Large intestine (tissue), 12 donors: ENCODE measurements around the gene DKK2. TPM values are rescaled to one million over a fixed set of nuclear protein-coding genes. Genes with fewer than 3 reads are reported as not detected.

Source experiments
- DNase-seq, 2 donors: peaks; one replicate each; pipeline versions ENCODE4 v3.0.0 to v3.0.0-alpha.2; 2013
- H3K27ac ChIP-seq: one replicate; pipeline ENCODE4 v1.5.1; 2013; ENCODE audit warnings: low read length
- H3K27me3 ChIP-seq: 2 replicates; pipeline ENCODE4 v1.6.1; 2013; ENCODE audit warnings: low read length; ENCODE audit not compliant: control insufficient read depth, insufficient read depth
- H3K36me3 ChIP-seq: 2 replicates; pipeline ENCODE4 v1.6.1; 2013; ENCODE audit warnings: low read length; ENCODE audit not compliant: control insufficient read depth, insufficient read depth
- H3K4me1 ChIP-seq: one replicate; pipeline ENCODE4 v1.6.1; 2013; ENCODE audit warnings: low read length; ENCODE audit not compliant: control insufficient read depth, insufficient read depth
- H3K4me3 ChIP-seq: one replicate; pipeline ENCODE4 v1.5.1; 2013; ENCODE audit warnings: low read length
- H3K9me3 ChIP-seq: one replicate; pipeline ENCODE4 v1.6.1; 2013; ENCODE audit warnings: mild to moderate bottlenecking, low read depth, low read length, moderate library complexity; ENCODE audit not compliant: control insufficient read depth
- WGBS: methylation state at CpG from one replicate; pipeline ENCODE4 v1.1.5; 2013; ENCODE audit warnings: low lambda C conversion rate; ENCODE audit not compliant: insufficient coverage; 5-methylcytosine and 5-hydroxymethylcytosine counted together
- long read RNA-seq, 11 donors: transcript quantifications; one replicate each; lab custom pipeline, GENCODE V29; 2026
- polyA plus RNA-seq: library from polyadenylated mRNA; unstranded; fragments of 120-200 nt; gene quantifications from one replicate; pipeline ENCODE4 v1.2.1, GENCODE V29; 2013

The DKK2 gene, protein sequence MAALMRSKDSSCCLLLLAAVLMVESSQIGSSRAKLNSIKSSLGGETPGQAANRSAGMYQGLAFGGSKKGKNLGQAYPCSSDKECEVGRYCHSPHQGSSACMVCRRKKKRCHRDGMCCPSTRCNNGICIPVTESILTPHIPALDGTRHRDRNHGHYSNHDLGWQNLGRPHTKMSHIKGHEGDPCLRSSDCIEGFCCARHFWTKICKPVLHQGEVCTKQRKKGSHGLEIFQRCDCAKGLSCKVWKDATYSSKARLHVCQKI
- polyA plus RNA-seq = 1.6 TPM
- long read RNA-seq, donor 1, partial matches to known transcripts = 0 of 2 reads
- long read RNA-seq, donor 1, other reads (novel, unspliced or antisense) = 0 of 2 reads
- long read RNA-seq, donor 2 = 0 reads
- long read RNA-seq, donor 3 = 0 reads
- long read RNA-seq, donor 4 = 0 reads
- long read RNA-seq, donor 5, partial matches to known transcripts = 0 of 1 reads
- long read RNA-seq, donor 5, other reads (novel, unspliced or antisense) = 0 of 1 reads
- long read RNA-seq, donor 6 = 0 reads
- long read RNA-seq, donor 7, partial matches to known transcripts = 0 of 3 reads
- long read RNA-seq, donor 7, other reads (novel, unspliced or antisense) = 0 of 3 reads
- long read RNA-seq, donor 8, partial matches to known transcripts = 0 of 1 reads
- long read RNA-seq, donor 8, other reads (novel, unspliced or antisense) = 0 of 1 reads
- long read RNA-seq, donor 9 = 0 reads
- long read RNA-seq, donor 10 = 0 reads
- long read RNA-seq, donor 11 = 0 reads

DNA sequence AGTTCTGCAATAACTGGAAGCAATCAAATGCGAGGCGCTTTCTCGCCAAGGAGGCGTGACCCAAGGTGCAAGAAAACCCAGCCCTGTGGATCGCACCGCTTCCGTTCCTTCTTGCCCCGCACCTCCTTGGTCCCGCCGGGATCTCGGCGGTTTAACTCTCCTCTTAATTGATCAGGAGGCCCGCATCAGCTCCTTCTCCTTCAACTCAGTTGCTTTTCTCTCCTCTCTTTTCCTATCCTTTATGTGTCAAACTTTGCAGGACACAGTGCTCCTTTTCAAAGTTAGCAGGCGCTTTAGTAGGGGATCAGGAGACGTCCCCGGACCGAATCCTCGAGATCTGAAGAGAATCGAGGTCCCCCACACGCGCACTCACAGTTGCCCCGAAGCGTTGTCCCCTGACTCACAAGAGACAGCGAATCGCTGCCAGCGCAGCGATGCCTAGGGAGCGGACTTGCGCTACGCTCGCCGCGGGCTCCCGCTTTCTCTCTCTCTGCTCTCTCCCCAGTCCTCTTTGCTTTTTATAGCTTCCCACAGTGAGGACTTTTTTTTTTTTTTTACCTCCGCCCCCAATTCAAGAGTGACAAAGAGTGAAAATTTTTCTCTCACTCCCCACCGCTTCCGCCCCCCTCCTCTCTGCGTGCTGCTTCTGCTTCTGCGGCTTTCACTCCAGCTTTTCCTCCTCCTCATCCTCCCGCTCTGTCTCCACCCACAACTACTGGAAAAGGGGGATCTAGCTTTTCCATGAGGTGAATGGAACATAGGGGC, at the start of gene DKK2:
Gene DKK2 (minus strand): TSS at position 495 of the 765 bp plus-strand sequence. CDS start 722 bp downstream, outside the sequence.
- Histone ChIP-seq H3K9me3 (no peaks in the 10 kb centered on the region), H3K27me3 (peaks cover 49% of the 10 kb centered on the region), H3K36me3 (no peaks in the 10 kb centered on the region), H3K4me3 (peak within 1 kb of the TSS; percentile 15), H3K4me1 (peaks cover 13% of the 10 kb centered on the region), H3K27ac (no peak within 1 kb of the TSS)
- WGBS = no CpG with 5 or more reads among the region's 40 CpGs
- peak in 1 of 2 donors; percentile 12 for DNase-seq

DNA sequence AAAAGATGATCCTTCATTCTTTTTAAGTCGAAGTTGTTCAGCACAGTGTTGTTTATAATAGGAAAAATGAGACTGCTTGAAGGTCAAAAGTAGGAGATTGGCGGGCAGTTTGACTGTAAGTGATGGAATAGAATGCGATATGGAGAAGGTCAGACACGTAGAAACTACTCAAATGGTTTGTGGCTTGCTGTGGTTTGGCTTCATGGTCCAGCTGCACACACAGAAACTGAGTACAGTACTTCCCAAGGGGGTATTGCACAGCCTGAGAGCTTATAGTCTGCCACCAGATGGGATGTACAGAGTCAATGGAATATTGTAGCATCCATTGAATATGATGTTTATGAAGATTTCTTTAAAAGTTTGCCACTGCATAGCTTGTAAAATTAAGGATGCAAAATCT, 41.1 kb upstream of the DKK2 start:
- Histone ChIP-seq H3K27me3 (no peaks in the 10 kb centered on the region), H3K4me3 (no peak overlapping the region), H3K4me1 (no peaks in the 10 kb centered on the region), H3K36me3 (no peaks in the 10 kb centered on the region), H3K9me3 (peaks cover 4% of the 10 kb centered on the region), H3K27ac (no peak overlapping the region)
- DNase-seq = no peak
- no CpG with 5 or more reads among the region's 4 CpGs for WGBS

DNA sequence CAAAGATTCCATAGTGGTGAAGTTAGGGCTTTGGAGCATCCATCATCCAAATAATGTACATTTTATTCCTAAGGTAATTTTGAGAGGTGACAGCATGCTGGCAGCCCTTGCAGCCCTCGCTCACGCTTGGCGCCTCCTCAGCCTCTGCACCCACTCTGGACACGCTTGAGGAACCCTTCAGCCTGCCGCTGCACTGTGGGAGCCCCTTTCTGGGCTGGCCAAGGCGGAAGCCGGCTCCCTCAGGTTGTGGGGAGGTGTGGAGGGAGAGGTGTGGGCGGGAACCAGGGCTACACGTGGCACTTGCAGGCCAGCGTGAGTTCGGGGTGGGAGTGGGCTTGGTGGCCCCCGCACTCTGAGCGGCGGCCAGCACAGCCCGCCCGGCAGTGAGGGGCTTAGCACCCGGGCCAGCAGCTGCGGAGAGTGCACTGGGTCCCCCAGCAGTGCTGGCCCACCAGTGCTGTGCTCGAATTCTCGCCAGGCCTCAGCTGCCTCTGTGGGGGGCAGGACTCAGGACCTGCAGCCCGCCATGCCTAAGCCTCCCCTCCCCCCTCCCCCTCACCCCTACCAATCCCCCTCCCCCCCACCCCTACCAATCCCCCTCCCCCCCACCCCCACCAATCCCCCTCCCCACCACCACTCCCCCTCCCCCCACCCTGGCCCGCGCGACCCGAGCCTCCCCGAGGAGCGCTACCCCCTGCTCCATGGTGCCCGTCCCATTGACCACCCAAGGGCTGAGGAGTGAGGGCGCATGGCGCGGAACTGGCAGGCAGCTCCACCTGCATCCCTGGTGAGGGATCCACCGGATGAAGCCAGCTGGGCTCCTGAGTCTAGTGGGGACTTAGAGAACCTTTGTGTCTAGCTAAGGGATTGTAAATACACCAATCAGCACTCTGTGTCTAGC, 37.0 kb upstream of the DKK2 start:
- no peaks in the 10 kb centered on the region for H3K4me1 ChIP-seq
- no peaks in the 10 kb centered on the region for H3K27me3 ChIP-seq
- no peak overlapping the region for H3K27ac ChIP-seq
- WGBS = no CpG with 5 or more reads among the region's 32 CpGs
- peaks cover 4% of the 10 kb centered on the region for H3K9me3 ChIP-seq
- no peak overlapping the region for H3K4me3 ChIP-seq
- no peaks in the 10 kb centered on the region for H3K36me3 ChIP-seq
- DNase-seq = no peak

DNA sequence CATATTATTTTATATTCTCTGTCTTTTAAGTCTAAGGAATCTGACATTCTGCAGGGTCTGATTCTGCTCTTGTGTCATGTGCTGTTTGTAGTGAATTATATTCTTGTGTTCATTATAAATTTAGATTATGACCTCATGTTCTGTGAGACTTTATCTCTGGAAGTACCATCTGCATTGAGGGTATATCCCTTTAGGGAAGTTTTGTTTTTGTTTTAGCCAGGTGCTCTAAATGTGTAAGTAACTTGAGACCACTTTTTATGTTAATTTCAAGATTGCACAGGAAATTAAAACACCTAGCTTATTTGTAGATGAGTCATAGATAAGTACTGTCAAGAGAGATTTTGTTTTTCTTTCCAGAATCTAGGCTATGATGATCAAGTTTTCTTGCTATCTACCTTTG, 35.0 kb upstream of the DKK2 start:
- Histone ChIP-seq H3K27me3 (no peaks in the 10 kb centered on the region), H3K4me1 (no peaks in the 10 kb centered on the region), H3K9me3 (peaks cover 4% of the 10 kb centered on the region), H3K36me3 (no peaks in the 10 kb centered on the region), H3K4me3 (no peak overlapping the region), H3K27ac (no peak overlapping the region)
- no peak for DNase-seq

DNA sequence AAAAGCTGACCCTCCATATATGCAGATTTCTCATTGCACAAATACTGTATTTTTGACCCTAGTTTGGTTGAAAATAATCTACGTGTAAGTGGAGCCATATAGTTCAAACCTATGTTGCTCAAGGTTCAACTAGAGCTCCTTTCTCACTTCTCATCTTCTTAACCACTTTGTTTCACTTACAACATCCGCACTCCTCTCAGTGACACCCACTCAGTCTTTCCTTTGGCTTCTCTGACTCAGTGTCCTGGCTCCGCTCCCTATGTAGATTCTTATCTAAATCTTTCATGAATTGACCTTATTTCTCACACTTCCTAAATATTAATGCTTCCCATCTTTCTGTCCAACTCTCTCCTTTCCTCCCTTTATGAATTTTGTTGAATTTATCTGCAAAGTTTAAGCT, 32.9 kb upstream of the DKK2 start:
- Histone ChIP-seq H3K4me1 (no peaks in the 10 kb centered on the region), H3K27me3 (no peaks in the 10 kb centered on the region), H3K36me3 (no peaks in the 10 kb centered on the region), H3K9me3 (peaks cover 4% of the 10 kb centered on the region), H3K4me3 (no peak overlapping the region), H3K27ac (no peak overlapping the region)
- DNase-seq = no peak
- 75% methylated on average over 1 of the region's 3 CpGs for WGBS

DNA sequence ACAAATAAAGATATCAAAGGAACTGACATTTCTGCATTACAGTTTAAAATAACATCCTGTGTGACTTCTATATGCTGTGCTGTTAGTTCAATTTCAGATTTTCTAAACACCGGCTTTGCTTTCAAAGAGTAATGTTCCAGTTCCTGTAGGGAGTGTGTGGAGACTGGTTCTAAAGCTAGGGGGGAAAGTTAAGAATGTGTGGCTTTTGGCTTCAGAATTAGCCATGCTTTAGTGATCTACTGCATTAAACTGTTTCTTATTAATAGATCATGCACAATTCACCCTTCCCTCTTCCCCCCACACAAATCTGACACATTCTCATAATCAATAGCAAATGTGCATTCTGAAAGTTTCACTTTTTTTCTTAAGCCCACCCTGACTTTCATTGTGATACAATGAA, 32.0 kb upstream of the DKK2 start:
- Histone ChIP-seq H3K36me3 (no peaks in the 10 kb centered on the region), H3K9me3 (peaks cover 4% of the 10 kb centered on the region), H3K27me3 (no peaks in the 10 kb centered on the region), H3K4me1 (no peaks in the 10 kb centered on the region), H3K4me3 (no peak overlapping the region), H3K27ac (no peak overlapping the region)
- no CpG with 5 or more reads among the region's 1 CpG for WGBS
- DNase-seq = no peak

DNA sequence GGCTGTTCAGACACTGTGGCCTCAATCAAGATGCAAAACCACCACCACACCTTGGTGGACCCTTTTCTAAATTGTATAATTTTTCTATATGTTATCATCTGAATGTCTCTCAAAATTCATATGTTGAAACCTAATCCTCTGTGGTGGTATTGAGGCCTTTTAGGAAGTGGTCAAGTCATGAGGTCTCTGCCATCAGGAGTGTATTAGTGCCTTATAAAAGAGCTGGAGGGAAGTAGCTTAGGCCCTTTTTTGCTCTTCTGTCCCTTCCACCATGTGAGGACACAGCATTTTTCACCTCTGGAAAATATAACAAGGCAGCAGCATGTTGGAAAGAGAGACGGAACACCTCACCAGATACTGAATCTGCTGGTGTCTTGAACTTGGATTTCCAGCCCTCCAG, 30.5 kb upstream of the DKK2 start:
- Histone ChIP-seq H3K27me3 (no peaks in the 10 kb centered on the region), H3K36me3 (no peaks in the 10 kb centered on the region), H3K9me3 (no peaks in the 10 kb centered on the region), H3K4me1 (no peaks in the 10 kb centered on the region), H3K27ac (no peak overlapping the region), H3K4me3 (no peak overlapping the region)
- no peak for DNase-seq
- no CpG with 5 or more reads among the region's 1 CpG for WGBS

DNA sequence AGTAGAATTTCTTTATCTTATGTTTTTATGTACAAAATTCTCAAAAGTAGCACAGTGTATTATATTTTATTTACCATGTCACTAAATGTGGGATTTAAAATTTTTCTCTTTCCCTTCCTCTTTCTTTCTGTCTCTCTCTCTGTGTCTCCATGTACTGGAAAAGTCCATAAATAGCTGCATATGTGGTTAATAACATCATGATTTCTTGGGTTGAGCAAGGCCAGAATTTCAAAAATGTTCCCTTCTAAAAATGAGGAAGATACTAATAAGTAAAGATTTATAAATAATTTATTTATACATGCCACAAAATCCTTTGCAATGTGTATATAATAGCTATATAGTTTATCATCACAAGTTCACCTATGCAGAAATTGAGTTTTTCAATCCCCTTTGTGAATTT, 29.1 kb upstream of the DKK2 start:
- no peak overlapping the region for H3K27ac ChIP-seq
- DNase-seq = no peak
- no peaks in the 10 kb centered on the region for H3K9me3 ChIP-seq
- H3K4me3 ChIP-seq = no peak overlapping the region
- H3K36me3 ChIP-seq = no peaks in the 10 kb centered on the region
- H3K27me3 ChIP-seq = no peaks in the 10 kb centered on the region
- H3K4me1 ChIP-seq = no peaks in the 10 kb centered on the region

DNA sequence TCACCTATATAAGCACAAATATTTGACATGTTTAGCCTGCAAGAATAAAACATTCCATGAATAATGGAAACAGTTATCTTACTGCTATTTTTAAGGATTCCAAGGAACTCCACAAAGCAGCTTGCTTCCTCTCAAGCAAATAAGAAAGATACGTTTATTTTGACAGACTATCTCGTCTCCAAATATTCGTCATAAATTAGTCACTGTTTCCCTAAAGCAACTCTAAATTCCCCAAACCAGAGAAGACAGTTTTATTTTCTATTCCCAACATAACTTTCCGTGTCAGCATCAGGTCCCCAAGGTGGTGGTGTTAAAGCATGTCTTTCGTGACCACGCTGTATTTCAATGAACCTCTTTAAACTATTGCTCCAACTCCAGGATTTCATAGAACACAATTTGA, 24.3 kb upstream of the DKK2 start:
- WGBS = 80% methylated on average over 2 of the region's 6 CpGs

DNA sequence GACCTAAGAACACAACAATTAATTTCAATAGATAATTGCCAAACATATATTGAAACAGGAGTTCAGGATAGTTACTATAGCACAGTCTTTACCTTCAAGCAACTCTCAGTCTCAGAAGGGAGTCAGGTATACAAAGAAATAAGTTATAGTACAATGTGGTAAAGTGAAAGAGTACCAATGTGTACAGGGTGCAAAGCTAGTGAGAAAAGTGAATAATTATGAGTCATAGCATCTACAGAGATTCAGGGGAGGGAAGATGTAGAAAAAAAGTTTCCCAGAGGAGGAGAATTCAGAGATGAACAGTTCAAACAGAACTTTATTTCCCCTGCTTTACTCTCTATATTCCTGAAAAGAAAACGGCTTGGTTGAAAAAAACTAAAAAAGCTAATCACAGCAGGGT, 22.7 kb upstream of the DKK2 start:
- WGBS = no CpG with 5 or more reads among the region's 1 CpG
- Histone ChIP-seq H3K9me3 (no peaks in the 10 kb centered on the region), H3K36me3 (no peaks in the 10 kb centered on the region)

More for the DNA sequence above, 24.3 kb upstream of the DKK2 start:
- H3K36me3 ChIP-seq = no peaks in the 10 kb centered on the region
- H3K9me3 ChIP-seq = no peaks in the 10 kb centered on the region
- no peaks in the 10 kb centered on the region for H3K4me1 ChIP-seq
- no peaks in the 10 kb centered on the region for H3K27me3 ChIP-seq
- H3K27ac ChIP-seq = no peak overlapping the region
- DNase-seq = no peak
- no peak overlapping the region for H3K4me3 ChIP-seq

More for the DNA sequence above, 22.7 kb upstream of the DKK2 start:
- no peak for DNase-seq
- no peaks in the 10 kb centered on the region for H3K4me1 ChIP-seq
- no peaks in the 10 kb centered on the region for H3K27me3 ChIP-seq
- H3K27ac ChIP-seq = no peak overlapping the region
- H3K4me3 ChIP-seq = no peak overlapping the region
